Measurements from ENCODE around the gene MRPS27.

GRCh38 chr5:72292411-72292810 lies 27.6 kb downstream of the MRPS27 start:
- TF ChIP-seq CTCF (IDR thresholded peaks at IDR 0.05) (no peak), POLR2A (IDR thresholded peaks at IDR 0.05) (no peak)
